ENCODE results near the gene SLC38A11.
A peak's percentile ranks its signal among the peaks of the same experiment; 100 is the strongest.

The SLC38A11 gene

DNA sequence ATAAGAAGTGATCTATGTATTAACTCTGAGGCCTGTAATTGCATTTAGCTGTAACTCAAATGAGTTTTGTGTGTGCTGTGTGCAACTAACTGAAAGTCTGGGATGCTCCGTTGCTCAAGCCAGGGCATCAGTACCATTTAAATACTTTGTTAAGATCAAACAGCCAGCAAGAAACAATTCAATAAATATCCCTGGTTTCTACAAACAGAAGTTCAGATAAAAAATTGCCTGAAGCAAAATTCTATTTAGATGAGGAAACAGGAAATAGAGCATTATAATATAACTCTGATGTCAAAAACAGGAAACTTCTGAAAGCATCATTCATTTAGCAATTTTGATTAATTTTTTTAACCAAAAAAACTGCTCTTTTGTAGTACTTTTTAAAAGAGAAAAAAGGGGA is 18.9 kb upstream of the SLC38A11 start:
- no peak for DNase-seq
- in situ Hi-C loops (cut with MboI; ENCODE audit: low pct_unique_long_range_greater_than_20kb, low sequenced_read_pairs): no loop called here

DNA sequence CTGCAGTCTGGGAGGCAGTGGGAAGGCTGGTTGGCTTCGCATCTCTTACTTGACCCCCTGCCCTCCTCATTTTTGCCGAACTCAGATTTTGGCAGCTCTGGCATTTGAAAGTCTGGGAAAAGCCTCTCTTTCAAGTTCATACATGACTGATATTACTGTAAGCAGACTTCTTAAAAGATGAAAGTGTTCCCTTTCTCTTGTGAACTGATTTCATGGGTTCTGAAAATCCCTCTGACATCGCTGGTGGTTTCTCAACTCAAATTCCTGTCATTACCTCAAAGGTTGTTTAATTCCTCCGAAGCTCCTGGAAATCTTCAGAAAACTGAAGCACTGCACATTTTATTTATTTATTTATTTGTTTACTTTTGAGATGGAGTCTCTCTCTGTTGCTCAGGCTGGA is 16.9 kb upstream of the SLC38A11 start:
- DNase-seq: no peak
- in situ Hi-C loops (cut with MboI; ENCODE audit: low pct_unique_long_range_greater_than_20kb, low sequenced_read_pairs): no loop called here

DNA sequence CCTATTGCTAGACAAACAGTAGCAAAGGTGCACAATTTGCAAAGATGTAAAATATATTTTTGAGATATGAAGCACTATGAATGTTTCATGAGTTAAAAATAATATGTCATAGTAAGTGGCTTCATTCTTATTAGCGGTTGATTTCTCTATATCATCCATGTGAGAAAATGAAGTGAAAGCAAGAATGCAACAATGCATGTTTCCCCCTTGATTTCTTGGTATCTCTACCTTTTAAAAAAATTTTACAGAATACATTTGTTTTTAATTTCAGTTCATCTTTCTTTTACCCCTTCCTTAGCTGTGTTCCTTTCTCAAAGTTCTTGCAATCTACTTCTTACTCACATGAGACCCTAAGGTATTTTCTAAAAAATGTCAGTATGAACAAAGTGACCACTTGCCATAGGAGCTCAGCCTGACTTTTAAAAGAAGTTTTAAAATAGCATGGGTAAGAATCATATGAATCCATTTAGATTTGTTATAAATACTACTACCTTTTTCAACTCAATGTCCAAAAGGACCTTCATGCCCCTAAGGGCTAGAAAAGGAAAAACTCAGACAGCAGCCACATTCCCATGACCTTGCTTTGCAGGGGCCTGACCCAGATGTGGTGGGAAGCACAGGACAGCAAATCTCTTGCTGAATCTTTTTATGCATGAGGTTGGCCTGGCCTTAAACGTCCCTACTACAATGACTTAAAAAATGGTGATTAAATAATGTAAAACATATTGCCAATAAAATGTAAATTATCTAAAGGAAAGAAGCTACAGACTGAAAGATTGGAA is 14.8 kb upstream of the SLC38A11 start:
- in situ Hi-C loops (cut with MboI; ENCODE audit: low pct_unique_long_range_greater_than_20kb, low sequenced_read_pairs): no loop called here
- no peak for DNase-seq

DNA sequence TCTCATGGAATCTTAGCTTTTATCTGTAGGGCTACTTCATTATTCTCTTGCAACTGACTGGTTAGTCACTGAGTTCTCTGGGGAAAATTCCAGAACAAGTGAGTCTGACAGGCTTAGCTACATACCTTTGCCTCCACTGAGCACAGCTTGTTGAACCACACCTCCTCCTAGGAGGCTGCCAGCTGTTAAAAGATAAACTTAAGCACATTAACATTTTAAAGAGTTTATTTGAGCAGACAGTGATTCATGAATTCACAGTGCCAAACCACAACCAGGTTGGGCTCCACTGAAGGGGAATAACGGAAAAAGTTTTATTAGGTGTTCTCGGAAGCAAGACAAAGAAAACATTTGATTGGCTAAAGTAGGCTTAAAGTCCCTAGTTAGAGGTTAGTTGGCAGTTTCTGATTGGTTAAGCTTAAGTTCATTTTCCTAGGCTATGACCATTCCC is 12.5 kb upstream of the SLC38A11 start:
- DNase-seq: no peak
- in situ Hi-C loops (cut with MboI; ENCODE audit: low pct_unique_long_range_greater_than_20kb, low sequenced_read_pairs): no loop called here

DNA sequence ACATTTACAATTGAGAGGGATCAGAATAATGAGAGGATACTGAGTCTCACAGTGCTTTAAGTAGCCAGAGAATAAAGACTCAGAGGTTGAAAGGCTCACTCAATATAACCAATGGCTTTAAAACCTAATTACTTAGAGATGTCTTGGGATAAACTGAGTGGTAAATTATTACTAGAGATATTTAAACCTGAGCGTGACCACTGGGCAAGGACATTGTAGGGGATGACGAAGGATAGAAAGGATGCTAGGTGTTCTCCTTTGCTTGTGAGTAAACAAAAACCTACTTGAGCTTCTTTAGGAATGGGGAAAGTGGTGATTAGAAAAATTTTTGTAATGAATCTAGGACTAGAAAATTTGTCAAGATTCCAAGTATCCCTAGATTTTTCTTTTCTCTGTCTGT is 12.0 kb upstream of the SLC38A11 start:
- in situ Hi-C loops (cut with MboI; ENCODE audit: low pct_unique_long_range_greater_than_20kb, low sequenced_read_pairs): no loop called here
- no peak for DNase-seq

DNA sequence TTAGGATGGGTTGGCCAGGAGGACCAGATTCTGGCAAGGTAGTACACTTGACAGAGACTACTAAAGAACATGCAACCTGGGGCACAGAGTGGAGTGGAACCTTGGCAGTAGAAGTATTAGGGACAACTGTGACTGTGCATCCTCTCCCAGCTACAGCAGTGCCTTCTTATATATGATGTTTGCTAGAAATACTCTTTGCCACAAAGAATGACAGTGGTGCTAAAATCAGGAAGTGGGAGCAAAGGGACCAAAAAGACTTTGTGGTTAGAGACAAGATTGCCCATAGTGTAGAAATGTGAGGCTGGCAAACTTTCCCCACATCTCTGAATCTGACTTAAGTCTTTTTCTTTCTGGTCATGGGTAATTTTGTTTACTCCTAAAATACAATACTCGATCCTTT is 9.4 kb upstream of the SLC38A11 start:
- peak; percentile 4 for DNase-seq
- in situ Hi-C loops (cut with MboI; ENCODE audit: low pct_unique_long_range_greater_than_20kb, low sequenced_read_pairs): no loop called here

DNA sequence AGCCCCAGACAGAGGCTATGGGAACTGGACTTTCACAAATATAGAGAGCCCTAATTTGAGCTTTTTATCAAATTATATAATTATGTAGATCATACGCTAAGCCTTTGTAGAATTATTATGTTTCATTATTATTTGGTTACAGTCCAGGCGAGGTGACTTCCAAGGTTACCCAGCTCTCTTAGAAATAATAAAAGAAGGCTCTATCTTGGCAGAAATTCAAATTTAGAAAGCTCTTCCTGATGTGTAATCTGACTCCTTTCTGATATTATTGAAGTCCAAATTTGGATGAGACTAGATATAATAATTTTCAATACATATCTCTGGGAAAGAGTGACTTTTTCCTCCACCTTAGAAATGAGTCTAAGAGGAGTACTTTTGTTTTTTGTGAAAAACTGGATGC is 4.8 kb upstream of the SLC38A11 start:
- in situ Hi-C loops (cut with MboI; ENCODE audit: low pct_unique_long_range_greater_than_20kb, low sequenced_read_pairs): no loop called here
- DNase-seq: no peak

DNA sequence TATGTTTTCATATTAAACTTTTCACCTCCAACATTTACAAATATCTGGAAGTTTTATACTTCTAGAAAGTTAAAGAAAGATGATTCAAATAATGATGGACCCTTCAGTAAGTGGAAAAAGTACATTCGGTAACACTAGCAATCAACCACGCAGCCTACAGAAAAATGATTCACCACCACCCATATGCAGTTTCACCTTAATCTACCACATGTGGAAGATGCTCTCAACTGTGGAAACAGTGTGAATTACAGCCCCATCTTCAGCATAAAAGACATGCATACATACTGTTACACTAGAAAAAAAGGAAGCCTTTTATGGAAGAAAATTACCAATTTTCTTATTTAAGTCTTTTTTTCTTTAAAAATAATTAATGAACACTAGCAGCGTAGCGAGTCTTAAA is 1.1 kb downstream of the SLC38A11 start:
- in situ Hi-C loops (cut with MboI; ENCODE audit: low pct_unique_long_range_greater_than_20kb, low sequenced_read_pairs): no loop called here
- DNase-seq: no peak

DNA sequence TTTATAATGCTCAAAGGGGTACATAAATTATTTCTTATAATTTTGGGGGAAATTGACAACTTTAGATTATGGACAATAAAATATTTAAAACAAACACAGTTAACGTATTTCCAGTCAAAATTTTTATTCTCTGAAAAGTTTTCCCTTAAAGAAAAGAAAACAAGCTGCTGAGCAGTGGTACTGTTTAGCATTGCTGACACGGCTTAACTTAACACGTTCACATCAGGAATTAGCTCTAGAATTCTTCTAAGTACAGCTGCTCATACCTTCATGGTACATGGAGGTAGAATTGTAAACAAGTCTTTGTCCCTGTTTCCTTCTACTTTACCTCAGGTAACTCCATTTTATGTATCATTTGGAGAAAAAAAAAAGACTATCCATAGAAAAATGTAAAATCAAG is 2.0 kb downstream of the SLC38A11 start:
- in situ Hi-C loops (cut with MboI; ENCODE audit: low pct_unique_long_range_greater_than_20kb, low sequenced_read_pairs): no loop called here
- no peak for DNase-seq

DNA sequence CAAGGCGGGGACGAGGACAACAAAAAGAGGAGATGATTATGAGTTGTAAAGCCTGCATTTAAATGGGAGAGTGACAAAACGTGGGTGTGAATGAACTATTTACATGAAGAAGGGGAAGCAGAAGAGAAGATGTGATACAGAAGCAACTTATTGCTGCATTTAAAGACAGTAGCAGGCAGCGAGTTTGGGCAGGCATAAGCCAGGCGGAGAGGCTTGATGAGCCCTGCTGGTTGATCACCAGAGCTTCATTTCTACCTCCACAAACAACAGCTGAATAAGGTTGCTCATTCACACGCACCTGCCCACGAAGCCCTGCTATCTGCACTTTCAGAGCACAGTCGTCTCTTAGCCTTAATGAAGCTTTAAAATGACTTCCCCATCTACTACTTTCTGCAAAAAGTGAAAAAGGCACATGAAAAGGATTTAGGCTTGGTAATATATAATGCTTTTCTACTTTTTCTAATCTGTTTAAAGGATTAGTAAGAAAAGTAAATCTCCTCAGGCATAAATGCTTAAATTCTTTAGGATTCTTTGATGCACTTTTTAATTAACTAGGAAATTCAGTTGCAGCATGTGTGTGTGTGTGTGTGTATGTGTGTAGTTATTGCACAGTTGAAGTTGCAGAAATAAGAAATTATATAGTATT is 3.1 kb downstream of the SLC38A11 start:
- DNase-seq: no peak
- in situ Hi-C loops (cut with MboI; ENCODE audit: low pct_unique_long_range_greater_than_20kb, low sequenced_read_pairs): no loop called here

DNA sequence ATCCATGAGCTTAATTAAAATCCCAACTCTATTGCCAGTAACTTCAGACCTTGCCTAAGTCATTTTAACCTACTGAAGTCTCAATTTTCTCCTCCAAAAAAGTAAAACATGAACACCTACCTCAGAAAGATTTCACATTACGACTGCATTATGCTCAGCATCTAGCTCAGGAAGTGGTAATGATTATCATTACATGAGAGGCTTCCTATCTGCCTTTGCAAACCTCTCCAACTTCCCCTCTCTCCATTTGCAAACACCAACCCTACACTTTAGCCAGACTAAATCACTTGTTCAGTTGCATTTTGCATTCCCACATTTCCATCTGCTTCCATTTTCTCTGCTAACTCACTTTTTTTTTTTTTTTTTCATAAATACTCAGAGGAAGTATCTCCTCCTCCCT is 6.8 kb downstream of the SLC38A11 start:
- peak; percentile 52 for DNase-seq

DNA sequence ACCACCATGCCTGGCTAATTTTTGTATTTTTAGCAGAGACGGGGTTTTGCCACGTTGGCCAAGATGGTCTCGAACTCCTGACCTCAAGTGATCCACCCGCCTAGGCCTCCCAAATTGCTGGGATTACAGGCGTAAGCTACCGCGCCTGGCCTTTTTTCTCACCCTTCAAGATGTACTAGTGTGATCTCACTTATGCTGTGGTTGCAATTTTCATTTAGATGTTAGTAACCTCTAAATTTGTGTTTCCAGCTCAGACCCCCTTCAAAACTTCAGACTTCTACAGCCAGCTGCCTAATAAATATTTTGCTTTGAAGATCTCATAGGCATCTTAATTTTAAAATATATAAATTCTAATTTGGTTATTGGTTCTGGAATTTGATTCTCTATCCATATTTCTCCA is 8.0 kb downstream of the SLC38A11 start:
- DNase-seq: no peak
- in situ Hi-C loops (cut with MboI; ENCODE audit: low pct_unique_long_range_greater_than_20kb, low sequenced_read_pairs): no loop called here

More for the DNA sequence above, 6.8 kb downstream of the SLC38A11 start:
- in situ Hi-C loops (cut with MboI; ENCODE audit: low pct_unique_long_range_greater_than_20kb, low sequenced_read_pairs): no loop called here

DNA sequence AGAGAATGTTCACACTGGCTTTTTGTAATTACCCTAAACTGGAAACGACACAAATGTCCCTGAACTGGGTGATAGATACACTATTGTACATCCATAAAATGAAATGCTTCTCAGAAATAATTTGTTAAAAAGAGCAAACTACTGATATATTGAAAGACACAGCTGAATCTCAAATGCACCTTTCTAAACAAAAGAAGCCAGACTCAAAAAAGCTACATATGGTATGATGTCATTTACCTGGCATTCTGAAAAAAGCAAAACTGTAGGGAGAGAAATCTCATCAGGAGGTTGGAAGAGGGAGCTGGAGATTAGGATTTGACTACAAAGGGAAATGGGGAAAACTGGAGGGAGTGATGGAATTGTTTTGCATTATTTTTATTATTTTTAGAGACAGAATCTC is 12.0 kb downstream of the SLC38A11 start:
- in situ Hi-C loops (cut with MboI; ENCODE audit: low pct_unique_long_range_greater_than_20kb, low sequenced_read_pairs): no loop called here
- no peak for DNase-seq

DNA sequence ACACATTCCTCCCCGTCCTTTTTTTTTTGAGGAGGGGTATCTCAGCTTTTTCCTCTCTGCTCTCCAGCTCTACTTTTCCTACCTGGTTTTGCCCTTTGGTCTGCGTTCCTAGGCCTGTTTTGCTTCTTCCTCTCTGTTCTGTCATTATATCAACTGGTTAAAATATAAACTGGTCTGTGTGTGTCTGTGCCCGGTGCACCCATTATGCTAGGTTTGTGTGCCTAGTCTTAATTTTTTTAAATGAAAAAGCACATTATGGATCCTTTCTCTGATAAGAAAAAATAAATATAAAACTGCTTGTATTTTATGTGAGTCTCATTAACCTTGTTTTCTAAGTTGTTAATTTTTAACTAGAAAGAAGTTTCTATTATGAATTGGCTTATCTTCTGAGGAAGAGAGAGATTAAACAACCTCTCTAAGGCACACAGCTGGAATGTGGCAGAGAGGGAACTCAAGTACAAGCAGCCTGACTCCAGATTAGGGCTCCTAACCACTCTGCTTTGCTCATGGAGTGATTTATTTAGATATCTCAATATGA is 17.4 kb downstream of the SLC38A11 start:
- in situ Hi-C loops (cut with MboI; ENCODE audit: low pct_unique_long_range_greater_than_20kb, low sequenced_read_pairs): no loop called here

DNA sequence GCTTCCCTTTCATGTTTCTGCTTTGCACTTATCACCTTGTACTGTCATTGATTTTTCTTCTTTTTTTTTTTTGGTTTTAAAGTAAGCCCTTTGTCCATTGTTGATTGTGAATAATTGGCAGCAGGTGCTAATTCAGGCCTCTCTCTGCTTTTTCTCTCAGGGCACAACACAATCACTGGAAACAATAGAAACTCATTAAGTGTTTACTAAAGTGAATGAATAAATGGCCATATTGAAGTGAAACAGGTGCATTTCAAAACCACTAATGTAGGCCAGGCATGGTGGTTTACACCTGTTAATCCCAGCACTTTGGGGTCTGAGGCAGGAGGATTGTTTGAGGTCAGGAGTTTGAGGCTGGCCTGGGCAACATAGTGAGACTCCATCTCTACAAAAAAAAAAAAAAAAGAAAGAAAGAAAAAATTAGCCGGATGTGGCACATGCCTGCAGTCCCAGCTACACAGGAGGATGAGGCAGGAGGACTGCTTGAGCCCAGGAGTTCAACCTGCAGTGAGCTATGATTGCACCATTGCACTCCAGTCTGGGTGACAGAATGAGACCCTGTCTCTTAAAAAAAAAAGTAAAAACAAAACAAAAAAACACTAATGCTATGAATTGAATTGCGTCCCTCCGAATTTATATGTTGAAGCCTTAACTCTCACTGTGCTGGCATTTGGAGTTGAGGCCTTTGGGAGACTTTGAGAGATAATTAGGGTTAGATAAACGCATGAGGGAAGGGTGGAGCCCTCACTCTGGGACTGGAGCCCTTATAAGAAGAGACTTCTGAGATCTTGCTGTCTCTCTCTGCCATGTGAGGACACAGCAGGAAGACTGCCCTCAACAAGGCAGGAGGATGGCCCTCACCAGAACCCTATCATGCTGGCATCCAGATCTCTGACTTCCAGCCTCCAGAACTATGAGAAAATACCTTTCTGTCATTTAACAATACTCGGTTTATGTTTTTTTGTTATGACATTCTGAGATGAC is 19.9 kb downstream of the SLC38A11 start:
- in situ Hi-C loops (cut with MboI; ENCODE audit: low pct_unique_long_range_greater_than_20kb, low sequenced_read_pairs): no loop called here
- no peak for DNase-seq

More for the DNA sequence above, 17.4 kb downstream of the SLC38A11 start:
- no peak for DNase-seq

DNA sequence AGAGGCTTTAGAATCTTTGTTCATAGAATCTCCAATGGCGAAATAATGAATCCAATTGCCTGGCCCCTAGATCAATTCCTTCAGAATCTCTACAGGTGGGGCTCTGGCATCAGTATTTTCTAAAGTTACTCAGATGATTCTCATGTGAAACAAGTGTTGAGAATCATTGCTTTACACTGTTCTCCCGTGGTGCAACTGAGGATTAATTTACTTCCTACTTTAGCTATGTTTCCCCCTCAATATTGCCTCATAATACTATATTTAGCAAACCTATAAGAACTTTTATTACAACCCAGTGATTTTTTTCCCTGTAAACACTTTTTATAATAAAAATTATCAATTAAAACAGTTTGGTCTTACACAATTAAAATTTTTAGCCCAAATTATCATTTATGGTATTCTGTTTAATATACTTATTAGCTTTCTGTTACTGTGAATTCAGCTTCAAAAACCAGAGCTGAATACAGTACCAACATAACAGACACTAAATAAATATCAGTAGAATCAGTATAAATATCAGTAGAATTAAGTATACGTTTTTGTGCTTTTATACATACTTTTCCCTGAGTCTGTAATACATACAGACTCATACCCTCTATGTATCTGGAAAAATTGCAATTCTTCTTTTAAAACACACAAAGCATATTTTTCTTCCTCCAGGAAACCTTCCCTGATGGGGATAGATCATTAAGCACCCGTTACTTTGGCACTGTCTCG is 20.8 kb downstream of the SLC38A11 start:
- DNase-seq: no peak
- in situ Hi-C loops (cut with MboI; ENCODE audit: low pct_unique_long_range_greater_than_20kb, low sequenced_read_pairs): no loop called here

DNA sequence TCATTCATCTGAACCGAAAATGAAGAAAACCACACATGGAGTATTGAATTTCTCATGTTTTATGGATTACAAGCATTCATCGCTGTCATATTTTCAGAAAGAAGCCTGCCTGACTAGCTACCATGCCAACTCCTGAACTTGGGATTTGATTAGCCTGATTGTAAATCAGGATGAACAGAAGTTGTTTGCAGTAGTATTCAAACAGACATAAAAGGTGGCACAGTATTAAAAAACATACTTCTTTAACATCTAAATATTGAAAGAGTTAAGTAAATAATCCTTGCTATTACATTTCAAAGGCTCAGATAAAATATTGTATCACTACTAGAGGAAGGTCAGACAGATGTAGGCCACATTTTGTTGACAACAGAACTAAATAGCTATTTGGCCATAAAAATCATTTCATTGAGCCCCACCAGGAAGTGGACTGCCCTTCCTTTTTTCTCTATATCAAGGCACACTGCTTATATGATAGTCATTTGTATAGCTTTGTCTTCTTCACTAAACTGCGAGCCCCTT is 21.6 kb downstream of the SLC38A11 start:
- in situ Hi-C loops (cut with MboI; ENCODE audit: low pct_unique_long_range_greater_than_20kb, low sequenced_read_pairs): no loop called here
- no peak for DNase-seq

DNA sequence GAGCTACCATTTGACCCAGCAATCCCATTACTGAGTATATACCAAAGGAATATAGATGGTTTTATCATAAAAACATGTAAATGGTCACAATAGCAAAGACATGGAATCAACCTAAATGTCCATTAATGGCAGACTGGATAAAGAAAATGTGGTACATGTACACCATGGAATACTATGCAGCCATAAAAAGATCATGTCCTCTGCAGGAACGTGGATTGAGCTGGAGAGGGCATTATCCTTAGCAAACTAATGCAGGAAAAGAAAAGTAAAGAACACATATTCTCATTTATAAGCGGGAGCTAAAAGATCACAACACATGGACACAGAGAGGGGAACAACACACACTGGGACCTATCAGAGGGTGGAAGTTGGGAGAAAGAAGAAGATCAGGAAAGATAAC is 22.9 kb downstream of the SLC38A11 start:
- DNase-seq: no peak
- in situ Hi-C loops (cut with MboI; ENCODE audit: low pct_unique_long_range_greater_than_20kb, low sequenced_read_pairs): no loop called here

All from KBM-7 (cell line).